AG09319 (cell line): ENCODE data around the gene NFASC.

Experiments used
- DNase-seq: peaks from one replicate; pipeline ENCODE4 v3.0.0-alpha.2; 2010; ENCODE audit warnings: low read depth; ENCODE audit errors: extremely low read depth
- CTCF ChIP-seq: IDR thresholded peaks from 2 replicates; pipeline ENCODE4 v1.5.1; 2011; ENCODE audit warnings: low read depth, mild to moderate bottlenecking, inconsistent platforms, low read length, moderate library complexity

The NFASC gene

GRCh38 chr1:204962742-204963632, 92.3 kb downstream of the NFASC start:
- DNase-seq: no peak
- no peak for TF ChIP-seq CTCF

- TF ChIP-seq CTCF: no peak
- no peak for DNase-seq
These were observed 96.8 kb downstream of the NFASC start for GRCh38 chr1:204967451-204967850.

- no peak for TF ChIP-seq CTCF
- DNase-seq: no peak
These were observed 97.5 kb downstream of the NFASC start for GRCh38 chr1:204968135-204968534.

GRCh38 chr1:204968951-204969350, 98.3 kb downstream of the NFASC start:
- no peak for TF ChIP-seq CTCF
- no peak for DNase-seq

- no peak for DNase-seq
These were observed 100.3 kb downstream of the NFASC start for GRCh38 chr1:204970937-204971336.

GRCh38 chr1:204971517-204972336, 101.1 kb downstream of the NFASC start:
- no peak for TF ChIP-seq CTCF
- peak; percentile 25 for DNase-seq

More at GRCh38 chr1:204970937-204971336, 100.3 kb downstream of the NFASC start:
- no peak for TF ChIP-seq CTCF

GRCh38 chr1:204972426-204972825, 101.8 kb downstream of the NFASC start:
- no peak for TF ChIP-seq CTCF
- no peak for DNase-seq
